GM21390 (cell line): ENCODE data around the gene C4A.
"Not testable (repeated sequence)": the region's sequence is repeated elsewhere in the genome, so short reads cannot be mapped to it uniquely, and the experiment has no call there.

ENCODE experiments used
- ATAC-seq: cut with Tn5 transposase; IDR thresholded peaks from one replicate; pipeline ENCODE4 v1.9.1; 2021; ENCODE audit not compliant: unreplicated experiment

C4A gene

DNA sequence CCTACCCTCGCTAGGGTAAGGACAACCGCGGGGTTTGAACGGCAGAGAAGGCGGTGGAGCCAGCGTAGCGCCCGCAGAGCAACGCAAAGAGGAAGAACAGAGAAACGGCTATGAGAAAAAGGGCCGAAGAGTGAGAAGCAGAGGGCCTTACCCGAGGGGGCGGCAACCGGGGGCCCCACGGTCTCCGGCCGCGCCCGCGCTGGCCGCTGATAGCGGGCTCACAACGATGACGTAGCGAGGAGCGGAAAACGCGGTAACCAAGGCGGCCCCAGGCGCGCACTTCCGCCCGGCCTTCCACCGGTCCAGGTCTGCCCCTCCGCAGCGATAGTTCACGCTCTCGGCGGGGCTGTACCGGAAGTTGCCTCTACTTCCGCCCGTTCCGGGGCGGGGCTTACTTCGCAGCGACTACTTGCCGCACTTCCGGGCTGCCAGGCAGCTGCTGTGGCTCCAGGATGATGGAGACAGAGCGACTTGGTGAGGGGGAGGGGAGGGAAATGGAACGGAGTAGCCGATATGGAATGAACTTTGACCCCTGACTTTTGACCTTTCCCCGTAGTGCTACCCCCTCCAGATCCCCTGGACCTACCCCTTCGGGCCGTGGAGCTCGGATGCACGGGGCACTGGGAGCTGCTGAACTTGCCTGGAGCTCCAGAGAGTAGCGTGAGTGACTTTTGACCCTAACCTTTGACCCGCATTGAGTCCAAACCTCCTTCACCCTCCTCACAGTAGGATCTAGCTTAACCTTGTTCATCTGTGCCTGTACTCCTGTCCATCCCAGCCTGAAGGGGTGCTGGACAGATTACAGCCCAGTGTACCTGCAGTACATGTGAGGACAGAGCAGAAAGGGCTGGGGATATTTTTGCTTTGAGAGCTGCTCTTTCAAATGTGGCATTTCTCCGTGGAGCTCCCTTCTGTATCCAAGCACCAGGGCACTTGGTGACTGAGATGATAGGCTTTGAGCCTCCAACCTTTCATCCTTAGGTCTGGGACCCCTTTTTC lies 22.8 kb upstream of the C4A start, which contains the start of the genes NELFE and SKIC2:
Gene NELFE (minus strand): TSS at position 231 of the 999 bp plus-strand sequence. CDS start 525 bp downstream, outside the sequence.
Gene SKIC2 (plus strand): TSS at position 435 of the 999 bp plus-strand sequence. CDS start 18 bp downstream, at position 453.
- peak; percentile 95 for ATAC-seq

DNA sequence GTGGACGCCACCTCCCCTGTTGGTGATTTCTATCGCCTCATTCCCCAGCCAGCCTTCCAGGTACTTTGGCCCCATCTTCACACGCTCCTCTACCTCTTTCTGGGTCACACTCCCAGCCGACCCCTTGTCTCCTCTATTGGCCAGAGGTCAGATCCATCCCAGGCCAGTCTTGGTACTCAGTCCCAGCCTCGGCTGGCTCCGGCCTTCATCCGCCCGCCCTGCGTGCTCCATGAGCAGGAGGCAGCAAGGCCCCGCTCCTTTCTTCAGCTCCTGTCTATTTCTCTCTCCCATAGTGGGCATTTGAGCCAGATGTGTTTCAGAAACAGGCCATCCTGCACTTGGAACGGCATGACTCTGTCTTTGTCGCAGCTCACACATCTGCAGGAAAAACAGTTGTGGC lies 20.2 kb upstream of the C4A start:
- ATAC-seq = no peak

DNA sequence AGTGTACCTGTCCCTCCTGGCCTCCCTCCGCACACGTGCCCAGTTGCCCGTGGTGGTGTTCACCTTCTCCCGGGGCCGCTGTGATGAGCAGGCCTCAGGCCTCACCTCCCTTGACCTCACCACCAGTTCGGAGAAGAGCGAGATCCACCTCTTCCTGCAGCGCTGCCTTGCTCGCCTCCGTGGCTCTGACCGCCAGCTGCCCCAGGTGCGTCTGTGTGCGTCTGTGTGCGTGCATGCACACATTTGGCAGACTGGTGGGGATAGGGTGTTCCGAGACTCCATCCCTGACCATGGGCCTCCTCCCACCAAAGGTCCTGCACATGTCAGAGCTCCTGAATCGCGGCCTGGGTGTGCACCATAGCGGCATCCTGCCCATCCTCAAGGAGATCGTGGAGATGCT lies 17.9 kb upstream of the C4A start:
- ATAC-seq = no peak

DNA sequence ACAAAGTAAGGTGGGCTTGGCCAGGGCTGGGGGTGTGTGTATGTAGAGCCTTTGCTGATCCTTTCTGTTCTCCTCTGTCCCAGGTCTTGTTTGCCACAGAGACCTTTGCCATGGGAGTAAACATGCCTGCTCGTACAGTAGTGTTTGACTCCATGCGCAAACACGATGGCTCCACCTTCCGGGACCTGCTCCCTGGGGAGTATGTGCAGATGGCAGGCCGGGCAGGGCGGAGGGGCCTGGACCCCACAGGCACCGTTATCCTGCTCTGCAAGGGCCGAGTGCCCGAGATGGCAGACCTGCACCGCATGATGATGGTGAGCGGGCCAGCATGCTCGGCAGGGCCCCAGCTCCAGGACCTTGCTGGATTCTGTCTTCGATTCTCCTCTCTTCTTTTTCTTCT lies 16.2 kb upstream of the C4A start:
- ATAC-seq = no peak

DNA sequence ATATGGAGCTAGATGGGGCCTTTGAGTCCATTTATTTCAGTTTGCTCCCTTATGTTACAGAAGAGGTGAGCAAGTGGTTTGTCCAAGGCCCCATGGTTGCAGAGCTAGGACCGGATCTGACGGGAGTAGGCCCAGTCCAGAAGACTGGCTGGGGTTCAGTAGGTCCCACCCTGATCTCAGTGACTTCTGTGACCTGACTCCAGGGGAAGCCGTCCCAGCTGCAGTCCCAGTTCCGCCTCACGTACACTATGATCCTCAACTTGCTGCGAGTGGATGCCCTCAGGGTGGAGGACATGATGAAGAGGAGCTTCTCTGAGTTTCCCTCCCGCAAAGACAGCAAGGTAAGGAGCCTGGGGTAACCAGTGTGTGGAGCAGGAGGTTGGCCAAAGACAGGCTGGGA lies 15.4 kb upstream of the C4A start:
- ATAC-seq = no peak

DNA sequence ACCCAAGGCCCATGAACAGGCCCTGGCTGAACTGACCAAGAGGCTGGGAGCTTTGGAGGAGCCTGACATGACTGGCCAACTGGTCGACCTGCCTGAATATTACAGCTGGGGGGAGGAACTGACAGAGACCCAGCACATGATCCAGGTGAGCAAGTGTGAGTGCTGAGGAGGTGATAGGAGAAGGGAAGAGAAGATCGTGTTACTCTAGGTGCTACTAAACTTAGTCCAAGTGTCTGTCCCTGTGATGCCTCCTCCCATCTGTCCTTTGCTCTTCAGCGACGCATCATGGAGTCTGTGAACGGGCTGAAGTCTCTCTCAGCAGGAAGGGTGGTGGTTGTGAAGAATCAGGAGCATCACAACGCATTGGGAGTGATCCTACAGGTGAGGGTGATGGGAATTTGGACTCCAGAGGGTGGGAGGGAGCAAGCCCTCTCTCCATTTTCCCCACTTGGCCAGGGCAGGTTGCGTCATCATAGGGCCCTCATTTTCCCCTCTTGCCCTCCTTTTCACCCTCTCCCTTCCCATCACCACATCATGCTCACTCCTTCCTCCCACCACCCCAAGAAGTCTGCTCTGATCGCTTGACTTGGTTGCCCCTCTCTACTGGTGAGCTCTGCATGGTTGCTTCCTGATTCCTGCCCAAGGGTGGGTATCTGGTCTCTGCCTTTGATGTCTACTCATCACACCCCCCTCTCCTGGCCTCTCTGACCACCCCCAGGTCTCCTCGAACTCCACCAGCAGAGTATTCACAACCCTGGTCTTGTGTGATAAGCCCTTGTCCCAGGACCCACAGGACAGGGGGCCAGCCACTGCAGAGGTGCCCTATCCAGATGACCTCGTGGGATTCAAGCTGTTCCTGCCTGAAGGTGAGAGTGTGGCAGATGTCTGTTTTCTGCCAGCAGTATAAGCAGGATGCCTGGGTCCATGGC lies 14.6 kb upstream of the C4A start:
- ATAC-seq = no peak

DNA sequence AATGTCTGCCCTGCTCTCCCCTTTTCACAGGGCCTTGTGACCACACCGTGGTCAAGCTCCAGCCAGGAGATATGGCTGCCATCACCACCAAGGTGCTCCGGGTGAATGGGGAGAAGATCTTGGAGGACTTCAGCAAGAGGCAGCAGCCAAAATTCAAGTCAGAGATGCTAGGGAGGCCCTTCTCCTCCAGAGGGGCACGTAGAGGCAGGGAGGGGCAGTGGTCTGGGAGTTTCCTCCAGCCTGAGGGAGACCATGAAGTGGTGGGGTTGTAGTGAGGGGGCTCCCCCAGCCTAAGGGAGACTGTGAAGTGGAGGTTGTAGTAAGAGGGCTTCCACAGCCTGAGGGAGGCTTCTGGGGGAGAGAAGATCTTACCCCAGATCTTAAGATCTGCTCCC lies 13.9 kb upstream of the C4A start:
- ATAC-seq = no peak

DNA sequence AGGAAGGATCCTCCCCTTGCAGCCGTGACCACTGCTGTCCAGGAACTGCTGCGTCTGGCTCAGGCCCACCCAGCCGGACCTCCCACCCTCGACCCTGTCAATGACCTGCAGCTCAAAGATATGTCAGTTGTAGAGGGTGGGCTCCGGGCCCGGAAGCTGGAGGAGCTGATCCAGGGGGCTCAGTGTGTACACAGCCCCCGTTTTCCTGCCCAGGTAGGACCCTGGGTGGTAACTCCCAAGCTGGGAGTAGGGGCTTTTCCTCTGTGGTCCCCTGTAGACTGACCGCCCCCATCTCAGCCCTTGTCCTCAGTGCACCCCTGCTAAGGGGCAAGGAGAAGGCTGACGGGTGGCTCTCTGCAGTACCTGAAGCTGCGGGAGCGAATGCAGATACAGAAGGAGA lies 13.5 kb upstream of the C4A start:
- ATAC-seq = no peak

DNA sequence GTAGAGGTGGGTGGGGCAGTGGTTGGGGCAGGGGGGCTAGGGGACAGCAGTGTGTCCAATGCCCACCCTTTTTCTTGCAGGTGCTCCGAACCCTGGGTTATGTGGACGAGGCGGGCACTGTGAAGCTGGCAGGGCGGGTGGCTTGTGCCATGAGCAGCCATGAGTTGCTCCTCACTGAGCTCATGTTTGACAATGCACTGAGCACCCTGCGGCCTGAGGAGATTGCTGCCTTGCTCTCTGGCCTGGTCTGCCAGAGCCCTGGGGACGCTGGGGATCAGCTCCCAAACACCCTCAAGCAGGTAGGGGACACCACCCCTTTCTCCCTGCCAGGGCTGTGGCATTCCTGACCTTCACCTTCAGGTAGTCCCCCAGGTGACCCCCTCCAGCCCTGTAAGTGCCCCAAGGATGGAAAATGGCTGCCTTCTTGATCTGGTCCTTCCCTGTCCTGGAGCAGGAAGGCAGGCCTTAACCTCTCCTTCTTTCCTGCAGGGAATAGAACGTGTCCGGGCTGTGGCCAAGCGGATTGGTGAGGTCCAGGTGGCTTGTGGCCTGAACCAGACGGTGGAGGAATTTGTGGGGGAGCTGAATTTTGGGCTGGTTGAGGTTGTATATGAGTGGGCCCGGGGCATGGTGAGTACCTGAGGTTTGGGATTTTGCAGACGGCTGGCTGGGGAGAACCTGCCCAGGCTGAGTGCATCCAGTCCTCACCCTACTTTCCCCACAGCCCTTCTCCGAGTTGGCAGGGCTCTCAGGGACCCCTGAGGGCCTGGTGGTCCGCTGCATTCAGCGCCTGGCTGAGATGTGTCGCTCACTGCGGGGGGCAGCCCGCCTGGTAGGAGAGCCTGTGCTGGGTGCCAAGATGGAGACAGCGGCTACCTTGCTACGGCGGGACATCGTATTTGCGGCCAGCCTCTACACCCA lies 12.8 kb upstream of the C4A start:
- ATAC-seq = no peak

DNA sequence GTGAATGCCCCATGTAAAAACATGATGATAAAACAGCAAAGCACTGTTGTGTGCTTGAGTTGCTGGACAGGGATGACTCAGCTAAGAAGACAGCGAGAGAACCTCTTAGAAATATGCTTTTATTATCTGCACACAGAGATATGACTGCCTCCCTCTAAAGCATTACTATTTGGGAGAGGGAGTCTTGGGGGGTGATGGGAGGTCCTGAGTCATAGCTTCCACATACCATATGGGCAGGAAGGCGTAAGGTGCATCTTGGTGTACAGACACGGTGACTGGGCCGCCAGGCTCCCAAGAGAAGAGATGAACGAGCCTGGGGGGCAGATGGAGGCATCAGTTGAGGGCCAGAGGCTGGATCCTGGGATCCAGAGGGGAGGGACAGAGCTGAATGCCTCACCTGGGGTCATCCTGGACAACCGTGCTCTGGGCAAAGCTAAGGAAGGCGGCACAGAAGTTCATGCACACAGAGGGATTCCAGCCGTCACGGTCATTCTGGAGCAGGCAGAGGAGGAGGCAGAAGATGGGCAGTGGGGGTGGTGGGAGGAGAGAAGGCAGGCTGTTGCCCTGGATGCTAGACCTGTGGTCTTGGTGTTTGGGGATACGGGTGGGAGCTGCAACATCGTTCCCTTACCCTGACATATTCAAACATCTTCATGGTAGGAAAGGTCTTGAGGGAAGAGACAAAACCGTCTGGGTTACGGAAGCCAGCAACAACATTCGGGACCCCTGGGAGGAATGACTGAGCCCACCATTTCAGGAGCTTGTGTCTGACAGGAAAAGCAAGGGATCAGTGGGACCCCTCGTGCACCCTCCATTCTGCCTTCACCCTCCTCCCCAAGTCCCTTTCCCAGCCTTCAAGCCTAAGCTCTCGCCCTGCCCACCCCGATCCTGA lies 11.9 kb upstream of the C4A start:
- no peak for ATAC-seq

DNA sequence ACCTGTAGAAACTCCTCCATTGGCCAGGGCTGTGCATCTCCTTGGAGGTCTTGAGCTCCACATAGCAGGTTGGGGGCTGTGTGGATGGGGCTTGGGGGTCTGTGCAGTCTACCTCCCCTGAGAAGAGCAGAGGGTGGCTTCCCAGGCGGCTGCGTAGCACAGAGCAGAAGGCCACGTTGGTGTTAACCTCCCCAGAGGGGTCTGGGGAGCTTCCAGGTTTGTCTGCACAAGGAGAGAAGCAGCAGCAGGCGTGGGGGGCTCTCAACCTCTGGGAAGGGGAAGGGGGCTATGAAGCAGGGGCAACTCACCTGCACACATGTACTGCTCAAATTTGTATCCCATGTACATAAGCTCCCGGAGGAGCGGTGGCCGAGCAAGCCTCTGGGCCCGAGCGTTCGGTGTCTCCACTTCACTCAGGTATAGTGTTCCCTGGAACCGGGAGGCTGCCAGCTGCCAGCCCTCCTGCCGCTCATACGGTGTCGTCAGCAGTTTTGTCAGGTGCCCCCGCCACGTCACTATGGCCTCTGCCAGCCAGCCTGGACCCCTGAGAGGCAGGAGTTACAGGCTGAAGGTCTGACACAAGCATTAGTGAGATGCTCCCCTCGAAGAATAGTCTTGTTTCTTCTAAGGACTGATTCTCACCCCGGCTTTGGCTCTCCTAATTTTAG lies 11.1 kb upstream of the C4A start:
- ATAC-seq = no peak

DNA sequence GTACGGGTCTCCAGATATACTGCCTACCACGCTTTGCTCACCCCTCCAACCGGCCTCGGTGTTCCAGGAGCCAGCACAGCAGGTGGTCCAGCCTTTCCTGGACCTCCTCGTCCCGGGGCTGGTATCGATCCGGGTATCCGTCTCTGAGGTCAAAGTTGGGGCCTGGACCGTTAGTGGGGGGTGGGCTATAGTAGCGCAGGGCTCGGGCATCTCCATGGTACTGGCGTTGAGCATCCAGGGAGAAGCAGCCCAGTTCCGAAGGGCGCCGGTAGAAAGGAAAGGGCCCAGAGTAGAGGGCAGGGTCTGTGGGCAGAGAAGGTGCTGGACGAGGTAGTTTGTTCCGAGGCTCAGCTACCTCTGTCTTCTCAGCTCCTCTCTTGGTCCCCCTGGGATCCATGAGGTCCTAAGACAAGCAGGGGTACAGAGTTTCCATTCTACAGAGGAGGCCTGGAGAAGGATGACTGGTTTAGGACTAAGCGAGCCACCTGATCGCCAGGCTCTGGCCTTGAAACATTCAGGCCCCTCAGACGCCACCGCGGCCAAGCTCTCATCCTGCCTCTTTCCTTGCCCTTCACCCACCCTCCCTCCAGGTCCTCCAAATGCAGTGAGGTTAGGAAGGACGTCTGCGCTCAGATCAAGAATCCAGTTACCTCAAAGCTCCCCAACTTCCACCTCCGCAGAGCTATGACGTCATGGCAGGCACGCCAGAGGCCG lies 10.4 kb upstream of the C4A start:
- no peak for ATAC-seq

DNA sequence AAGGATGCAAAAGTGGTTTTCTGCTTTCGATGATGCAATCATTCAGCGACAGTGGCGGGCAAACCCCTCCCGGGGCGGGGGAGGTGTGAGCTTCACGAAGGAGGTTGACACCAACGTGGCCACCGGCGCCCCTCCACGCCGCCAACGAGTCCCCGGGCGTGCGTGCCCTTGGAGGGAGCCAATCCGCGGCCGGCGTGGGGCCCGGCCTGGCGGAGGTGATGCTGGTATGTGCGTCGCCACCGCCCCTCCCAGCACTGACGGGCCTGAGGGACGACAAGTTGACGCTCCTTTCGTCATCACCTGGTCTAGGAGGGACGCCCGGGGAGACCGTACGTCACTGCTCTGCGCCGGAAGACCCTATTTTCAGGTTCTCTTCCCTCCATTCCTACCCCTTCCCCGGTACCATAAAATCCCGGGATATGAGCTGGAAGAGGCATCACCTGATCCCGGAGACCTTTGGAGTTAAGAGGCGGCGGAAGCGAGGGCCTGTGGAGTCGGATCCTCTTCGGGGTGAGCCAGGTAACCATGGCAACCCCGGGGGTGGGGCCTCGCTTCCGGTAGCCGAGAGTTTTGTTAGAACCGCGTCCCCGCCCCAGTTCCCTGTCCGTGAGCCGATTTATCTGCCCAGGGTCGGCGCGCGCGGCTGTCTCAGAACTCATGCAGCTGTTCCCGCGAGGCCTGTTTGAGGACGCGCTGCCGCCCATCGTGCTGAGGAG lies 9.7 kb upstream of the C4A start, which contains the start of gene DXO:
Gene DXO (minus strand): TSS at position 146 of the 716 bp plus-strand sequence. CDS start 463 bp downstream, outside the sequence.
- peak; percentile 85 for ATAC-seq

DNA sequence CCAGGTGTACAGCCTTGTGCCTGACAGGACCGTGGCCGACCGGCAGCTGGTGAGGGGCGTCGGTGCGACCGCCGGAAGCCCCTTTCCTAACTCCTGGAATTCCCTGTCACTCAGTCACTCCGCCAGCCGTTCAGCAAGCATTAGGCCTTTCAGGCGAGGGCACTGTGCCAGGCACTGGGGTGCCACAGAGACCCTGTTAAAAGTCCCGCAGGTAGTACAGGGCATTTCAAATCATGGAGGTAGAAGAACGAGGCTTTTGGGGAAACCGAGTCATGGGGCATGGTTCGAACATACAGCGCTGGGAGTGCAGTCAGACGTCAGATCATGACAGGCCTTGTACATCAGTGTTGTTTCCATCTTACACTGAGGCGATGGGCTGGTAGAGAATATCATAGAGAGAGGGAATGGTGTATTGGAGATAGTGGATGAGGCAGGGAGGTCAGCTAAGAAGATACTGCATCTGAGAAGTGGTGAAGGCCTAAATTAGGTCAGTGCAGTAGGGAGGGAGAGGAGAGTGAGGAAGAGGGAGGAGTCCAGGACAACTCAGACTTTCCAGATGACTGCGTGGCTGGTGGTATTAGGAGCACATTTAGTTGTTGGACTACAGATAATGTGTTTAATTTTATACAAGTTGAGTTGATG lies 9.0 kb upstream of the C4A start:
- ATAC-seq = no peak

DNA sequence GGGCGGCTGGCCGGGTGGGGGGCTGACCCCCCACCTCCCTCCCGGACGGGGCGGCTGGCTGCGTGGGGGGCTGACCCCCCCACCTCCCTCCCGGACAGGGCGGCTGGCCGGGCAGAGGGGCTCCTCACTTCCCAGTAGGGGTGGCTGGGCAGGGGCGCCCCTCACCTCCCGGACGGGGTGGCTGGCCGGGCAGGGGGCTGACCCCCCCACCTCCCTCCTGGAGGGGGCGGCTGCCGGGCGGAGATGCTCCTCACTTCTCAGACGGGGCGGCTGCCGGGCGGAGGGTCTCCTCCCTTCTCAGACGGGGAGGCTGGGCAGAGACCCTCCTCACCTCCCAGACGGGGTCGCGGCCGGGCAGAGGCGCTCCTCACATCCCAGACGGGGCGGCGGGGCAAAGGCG lies 5.8 kb upstream of the C4A start:
- ATAC-seq = not testable (repeated sequence)

DNA sequence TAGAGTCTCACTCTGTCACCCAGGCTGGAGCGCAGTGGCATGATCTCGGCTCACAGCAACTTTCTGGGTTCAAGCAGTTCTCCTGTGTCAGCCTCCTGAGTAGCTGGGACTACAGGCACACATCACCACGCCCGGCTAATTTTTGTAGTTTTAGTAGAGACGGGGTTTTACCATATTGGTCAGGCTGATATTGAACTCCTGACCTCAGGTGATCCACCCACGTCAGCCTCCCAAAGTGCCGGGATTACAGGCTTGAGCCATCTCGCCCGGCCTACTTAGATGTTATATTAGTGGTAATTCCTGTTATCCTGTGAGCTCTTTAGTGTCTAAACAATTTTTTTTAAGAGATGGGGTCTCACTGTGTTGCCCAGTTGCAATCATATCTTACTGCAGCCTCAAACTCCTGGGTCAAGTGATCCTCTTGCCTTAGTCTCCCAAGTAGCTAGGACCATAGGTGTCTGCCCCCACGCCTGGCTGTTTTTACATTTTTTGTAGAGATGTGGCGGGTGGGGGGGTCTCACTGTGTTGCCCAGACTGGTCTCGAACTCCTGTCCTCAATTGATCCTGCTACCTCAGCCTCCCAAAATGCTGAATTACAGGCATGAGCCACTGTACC lies 3.9 kb upstream of the C4A start:
- ATAC-seq = no peak

DNA sequence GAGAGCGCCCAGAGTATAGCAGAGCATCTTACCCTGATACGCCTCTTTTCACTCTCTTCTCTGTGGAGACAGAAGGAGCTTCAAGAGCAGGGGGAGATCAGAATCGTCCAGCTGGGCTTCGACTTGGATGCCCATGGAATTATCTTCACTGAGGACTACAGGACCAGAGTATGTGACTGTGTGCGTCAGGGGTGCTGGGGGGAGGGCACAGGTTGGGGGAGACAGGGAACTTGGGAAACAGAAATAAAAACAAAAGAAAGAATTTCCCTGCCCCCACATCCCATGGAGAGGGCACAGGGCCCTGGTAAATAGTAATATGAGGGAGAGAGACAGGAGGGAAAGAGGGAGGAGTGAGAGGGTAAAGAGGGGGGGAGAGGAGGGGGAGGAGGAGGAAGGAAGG lies 3.0 kb upstream of the C4A start:
- no peak for ATAC-seq
